Measurements from ENCODE around the gene VCPKMT.

VCPKMT gene

DNA sequence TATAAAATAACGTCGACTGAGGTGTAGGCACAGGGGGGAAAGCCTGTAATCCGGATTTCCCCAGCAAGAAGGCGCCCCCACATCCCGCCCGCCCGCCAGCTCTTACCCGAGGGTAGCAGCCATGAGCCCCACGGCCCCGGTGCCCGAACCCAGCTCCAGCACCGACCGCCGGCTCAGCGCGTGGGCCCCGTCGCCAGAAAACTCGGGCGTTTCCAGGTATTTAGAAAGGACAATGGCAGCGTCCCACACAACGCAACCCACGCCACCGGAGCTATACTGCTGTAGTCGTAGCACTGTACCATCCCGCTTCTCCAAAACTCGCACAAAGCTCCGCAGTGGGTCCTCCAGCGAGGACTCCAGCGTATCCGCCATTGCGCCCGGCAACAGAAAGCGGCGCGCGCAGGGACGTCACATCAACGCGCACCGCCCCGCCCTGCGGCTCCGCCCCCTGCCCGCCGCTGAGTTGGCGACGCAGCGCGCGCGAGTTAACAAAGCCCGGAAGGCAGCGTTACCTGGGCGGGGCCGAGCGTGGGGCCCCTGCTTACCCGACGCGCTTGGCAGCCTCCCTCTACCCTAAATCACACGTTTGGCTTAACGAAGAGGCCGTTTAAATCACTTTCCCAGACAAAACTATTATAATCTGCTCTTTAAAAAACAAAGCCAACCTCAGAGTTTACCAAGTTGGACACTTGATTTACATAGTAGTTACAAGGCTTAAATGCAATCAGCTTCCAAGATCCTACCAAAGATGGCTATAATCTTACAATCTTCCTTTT, at the start of gene VCPKMT:
Gene VCPKMT (minus strand): TSS at position 392 of the 776 bp plus-strand sequence. CDS start 20 bp downstream, at position 372.
- peak; percentile 98 for DNase-seq

DNA sequence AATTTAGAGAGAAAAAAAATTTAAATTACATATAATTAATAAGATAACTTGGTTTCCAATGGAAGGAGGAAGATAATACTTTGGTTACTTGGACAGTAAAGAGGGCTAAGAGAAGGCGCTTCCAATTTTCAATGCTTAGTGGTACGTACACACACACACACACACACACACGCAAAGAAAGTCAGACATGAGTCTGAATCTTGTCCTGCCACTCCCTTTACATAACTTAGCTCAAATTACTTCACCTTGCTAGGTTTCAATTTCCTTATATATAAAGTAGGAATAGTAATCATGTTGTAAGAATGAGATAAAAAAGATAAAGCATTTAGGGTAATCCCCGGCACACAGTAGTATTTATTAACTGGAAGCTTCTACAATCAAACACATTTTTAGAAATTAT, 39.7 kb upstream of the VCPKMT start:
- DNase-seq, result no peak

- no peak for DNase-seq
Measured at GRCh38 chr14:50148799-50149198, 32.4 kb upstream of the VCPKMT start.

- no peak for DNase-seq
Measured at GRCh38 chr14:50139192-50139591, 22.8 kb upstream of the VCPKMT start.

- no peak for DNase-seq
Measured at GRCh38 chr14:50127802-50128201, 11.4 kb upstream of the VCPKMT start.

- DNase-seq, result no peak
Measured at GRCh38 chr14:50123062-50123461, 6.7 kb upstream of the VCPKMT start.

GRCh38 chr14:50122291-50122690, 5.9 kb upstream of the VCPKMT start:
- no peak for DNase-seq

DNA sequence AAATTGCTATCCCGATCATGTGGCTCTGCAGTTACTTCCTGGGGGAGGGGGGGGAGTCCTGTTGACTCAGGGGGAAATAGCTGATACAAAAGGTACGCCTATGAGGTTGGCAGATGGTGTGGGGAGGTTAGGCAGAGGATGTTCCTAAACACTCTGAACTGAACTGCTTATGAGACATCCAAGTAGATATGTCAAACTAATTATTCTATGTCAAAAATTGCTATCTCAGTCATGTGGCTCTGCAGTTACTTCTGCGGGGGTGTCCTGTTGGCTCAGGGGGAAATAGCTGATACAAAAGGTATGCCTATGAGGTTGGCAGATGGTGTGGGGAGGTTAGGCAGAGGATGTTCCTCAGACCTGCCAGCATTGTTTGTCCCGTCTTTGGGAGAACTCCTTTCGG, 5.1 kb upstream of the VCPKMT start:
- no peak for DNase-seq

DNA sequence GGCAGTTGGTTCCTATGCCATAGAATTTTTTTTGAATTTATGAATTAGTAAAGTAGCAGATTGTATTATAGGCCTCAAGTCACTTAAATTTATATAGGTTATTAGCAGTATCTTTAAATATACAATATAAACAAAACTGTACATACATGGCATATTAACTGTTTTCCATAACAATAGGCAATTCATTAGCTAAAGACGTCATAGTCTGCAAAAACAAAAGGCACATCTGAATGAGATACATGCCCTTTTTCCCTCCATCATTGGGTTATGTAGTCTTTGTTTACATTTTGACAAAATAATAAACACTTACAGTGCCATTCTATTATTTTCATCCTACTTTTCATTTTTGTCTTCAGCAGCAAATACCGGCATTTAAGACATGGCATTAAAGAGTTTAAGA, 1.1 kb upstream of the VCPKMT start:
- no peak for DNase-seq

DNA sequence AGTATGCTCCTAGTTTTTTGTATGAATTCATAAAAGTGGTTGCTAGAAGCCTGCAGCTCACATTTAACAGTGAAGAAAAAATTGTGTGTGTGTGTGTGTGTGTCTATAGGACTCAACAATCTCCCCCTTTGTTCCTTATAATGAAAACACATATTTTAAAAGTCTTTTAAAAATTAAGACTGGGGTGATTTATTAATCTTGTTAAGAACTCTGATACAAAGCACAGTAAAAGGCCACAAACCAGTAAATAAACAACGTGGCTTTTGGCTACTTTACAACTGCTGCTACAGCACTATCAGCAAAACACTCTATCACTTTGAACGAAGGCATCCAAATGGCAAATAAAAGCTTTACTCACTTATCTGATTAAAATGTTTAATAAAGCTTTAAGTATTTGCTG, 594 bp upstream of the VCPKMT start:
- DNase-seq, result no peak

- DNase-seq, result no peak
Measured at GRCh38 chr14:50113381-50114035, 2.9 kb downstream of the VCPKMT start.

- no peak for DNase-seq
Measured at GRCh38 chr14:50110323-50111037, 5.9 kb downstream of the VCPKMT start.

DNA sequence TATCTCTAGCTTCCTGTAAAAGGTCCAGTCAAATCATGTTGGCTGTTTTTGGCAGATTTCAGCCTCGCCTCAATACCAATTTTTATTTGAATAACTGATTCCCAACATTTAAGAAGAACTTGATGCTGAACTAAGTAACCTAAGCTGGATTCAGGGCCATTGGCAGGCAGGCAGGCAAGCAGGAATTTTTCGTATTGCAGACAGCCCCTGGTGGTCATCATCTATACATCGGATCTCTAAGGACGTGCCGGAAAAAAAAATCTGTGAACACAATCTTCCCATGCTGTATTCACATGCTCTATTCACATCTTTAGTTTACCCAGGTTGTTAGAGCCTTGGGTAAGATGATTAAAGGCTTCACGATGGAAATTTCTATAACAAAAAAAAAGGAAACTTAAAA, 7.0 kb downstream of the VCPKMT start:
- no peak for DNase-seq

- DNase-seq, result no peak
Measured at GRCh38 chr14:50107850-50108249, 8.5 kb downstream of the VCPKMT start.

GRCh38 chr14:50106178-50106577, 10.2 kb downstream of the VCPKMT start:
- no peak for DNase-seq

DNA sequence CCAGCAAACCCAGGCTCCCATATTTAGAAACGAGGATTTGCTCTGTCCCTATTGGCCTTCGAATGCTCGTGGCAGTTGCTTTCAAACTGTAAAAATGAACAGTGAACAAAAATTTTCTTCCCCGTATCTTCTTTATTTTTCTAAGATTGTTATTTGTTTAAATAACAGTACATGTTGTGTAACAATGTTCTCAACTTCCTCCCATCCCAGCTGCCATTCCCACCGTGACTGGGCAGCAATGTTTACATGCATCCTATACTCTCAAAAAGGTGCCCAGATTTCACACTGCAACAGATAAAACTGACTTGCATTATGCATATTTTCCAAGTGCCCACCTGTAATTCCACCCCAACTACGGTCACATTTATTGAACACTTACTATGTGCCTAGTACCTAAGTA, 12.8 kb downstream of the VCPKMT start:
- no peak for DNase-seq

GRCh38 chr14:50101417-50101816, 15.0 kb downstream of the VCPKMT start:
- no peak for DNase-seq

GRCh38 chr14:50100805-50101204, 15.6 kb downstream of the VCPKMT start:
- no peak for DNase-seq

DNA sequence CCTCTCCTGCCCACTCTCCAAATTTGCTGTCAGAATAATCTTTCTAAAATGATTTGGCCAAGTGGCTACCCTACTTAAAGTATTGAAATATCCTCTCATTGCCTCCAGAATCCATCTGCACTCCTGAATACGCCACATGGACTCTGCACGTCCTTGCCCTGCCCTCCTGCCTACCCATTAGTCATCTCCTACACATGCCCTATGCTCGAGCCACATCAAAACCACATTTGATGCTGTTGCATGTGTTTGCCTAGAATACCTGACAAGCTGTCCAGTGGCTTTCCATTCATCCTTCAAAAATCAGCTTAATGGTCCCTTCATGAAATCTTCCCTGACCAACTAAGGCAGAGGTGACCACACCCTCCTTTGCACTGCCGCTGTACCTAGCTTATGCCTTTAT, 17.0 kb downstream of the VCPKMT start:
- peak; percentile 33 for DNase-seq

- no peak for DNase-seq
Measured at GRCh38 chr14:50095895-50096294, 20.5 kb downstream of the VCPKMT start.

GRCh38 chr14:50094056-50094755, 22.2 kb downstream of the VCPKMT start:
- no peak for DNase-seq

DNA sequence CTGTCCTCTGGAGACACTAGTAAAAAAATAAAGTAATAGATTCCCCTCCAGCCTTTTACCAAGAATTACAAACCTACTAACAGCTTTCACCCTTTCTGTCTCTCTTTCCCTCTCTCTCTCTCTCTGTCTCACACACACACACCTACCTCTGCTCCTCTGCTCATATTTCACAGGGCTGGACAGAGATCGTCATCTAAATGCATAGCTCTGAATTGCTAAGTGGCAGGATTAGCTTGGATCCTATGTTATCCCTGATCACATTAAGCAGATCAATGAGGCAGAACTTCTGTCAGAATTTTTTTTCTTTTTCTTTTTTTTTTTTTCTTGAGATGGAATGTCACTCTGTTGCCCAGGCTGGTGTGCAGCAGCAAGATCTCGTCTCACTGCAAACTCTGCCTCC, 22.9 kb downstream of the VCPKMT start:
- no peak for DNase-seq

DNA sequence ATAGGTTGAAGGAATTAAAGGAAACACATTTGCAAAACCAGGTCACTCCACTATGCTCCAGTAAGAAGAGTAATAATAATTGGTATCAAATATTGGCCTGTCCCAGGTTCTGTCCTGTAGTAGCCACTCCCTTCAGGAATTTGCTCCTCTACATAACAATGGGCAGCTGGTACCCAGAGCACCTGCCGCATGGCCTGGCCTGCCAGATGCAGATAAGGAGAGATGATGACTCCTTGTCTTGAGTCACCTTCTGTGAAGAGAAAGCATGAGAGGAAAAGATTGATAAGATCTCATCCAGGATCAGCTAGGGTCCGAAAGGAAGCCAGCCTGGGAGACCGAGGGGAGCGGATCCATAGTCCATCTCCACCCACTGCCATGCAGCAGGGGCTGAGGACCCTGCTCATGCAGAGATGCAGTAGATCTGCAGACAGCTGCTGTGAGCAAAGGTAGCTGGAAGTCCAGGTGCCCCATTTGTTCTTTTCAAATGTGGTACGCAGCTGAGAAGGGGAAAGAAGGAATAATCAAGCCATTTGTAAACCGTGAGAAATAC, 24.3 kb downstream of the VCPKMT start:
- DNase-seq, result no peak
